CD4-positive, alpha-beta T cell treated with Interleukin-21 for 1 hour (primary cell): ENCODE results near the gene ZFAND6.
"Not testable (repeated sequence)": the region's sequence is repeated elsewhere in the genome, so short reads cannot be mapped to it uniquely, and the experiment has no call there.

ENCODE experiments used
- DNase-seq: peaks from one replicate; pipeline ENCODE4 v3.0.0-alpha.2; 2020

ZFAND6 gene

DNA sequence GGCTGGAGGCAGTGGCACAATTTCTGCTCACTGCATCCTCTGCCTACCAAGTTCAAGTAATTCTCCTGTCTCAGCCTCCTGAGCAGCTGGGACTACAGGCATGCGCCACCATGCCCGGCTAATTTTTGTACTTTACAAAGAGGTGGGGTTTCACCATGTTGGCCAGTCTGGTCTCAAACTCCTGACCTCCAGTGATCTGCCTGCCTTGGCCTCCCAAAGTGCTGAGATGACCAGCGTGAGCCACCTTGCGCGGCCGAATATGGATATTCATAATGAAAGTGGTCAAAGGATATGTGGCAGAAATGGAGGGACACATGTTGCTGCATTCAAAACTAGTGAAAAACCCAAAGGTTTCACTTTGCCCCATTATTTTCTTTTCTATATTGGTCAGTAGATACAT is 40.2 kb downstream of the ZFAND6 start:
- DNase-seq, result not testable (repeated sequence)

DNA sequence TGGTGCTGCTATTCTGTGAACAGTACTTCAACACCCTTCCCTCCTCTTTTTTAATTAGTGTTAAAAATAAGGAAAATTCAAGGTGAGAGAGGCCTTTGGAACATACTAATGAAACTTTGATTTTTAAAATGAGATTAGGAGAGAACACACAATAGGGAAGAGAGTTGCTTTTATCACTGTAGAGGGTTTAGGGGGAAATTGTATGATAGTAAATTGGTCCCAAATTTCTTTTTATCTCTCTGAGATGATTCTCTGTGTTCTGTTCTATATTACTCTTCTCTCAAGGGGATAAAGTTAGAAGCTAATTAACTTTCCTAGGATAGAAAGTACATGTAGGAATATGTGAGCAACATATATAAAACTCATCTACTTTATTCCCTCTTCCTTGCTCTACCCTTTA is 40.8 kb downstream of the ZFAND6 start:
- no peak for DNase-seq

DNA sequence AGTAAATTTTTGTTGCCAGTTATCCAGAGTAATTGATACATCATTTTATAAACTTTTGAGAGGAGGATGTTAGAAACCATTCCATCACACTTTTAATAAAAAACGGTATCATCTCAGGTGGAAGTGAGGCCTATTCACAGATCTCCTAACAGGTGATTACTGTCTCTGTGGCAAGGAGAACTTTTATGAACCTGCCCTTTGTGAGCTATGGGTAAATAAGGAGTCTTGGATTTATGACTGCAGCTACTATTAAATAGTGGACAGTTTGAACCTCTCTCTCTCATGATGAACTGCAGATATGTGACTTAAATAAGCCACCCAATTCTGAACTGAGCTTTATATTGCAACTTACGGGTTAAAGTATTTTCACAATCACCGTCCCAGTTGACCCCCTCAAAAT is 45.7 kb downstream of the ZFAND6 start:
- DNase-seq, result no peak

DNA sequence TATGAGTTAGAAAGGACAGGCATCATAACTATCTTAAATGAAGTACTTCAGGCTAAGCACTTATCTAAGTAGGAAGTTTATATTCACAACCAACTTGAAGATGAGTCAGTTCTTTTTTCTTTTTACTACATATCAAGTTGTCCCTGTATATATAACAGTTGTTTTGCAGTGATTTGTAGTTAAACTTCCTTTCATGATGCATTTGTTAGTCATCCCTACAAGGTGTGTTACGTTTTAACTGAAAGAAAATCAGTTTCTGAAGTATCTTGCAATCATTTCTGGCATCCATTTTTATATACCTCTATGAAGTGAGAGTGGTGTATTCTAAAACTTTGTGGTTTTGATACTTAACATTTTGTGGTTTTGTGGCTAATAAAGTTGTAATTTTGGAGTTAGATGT is 46.1 kb downstream of the ZFAND6 start:
- DNase-seq, result no peak

DNA sequence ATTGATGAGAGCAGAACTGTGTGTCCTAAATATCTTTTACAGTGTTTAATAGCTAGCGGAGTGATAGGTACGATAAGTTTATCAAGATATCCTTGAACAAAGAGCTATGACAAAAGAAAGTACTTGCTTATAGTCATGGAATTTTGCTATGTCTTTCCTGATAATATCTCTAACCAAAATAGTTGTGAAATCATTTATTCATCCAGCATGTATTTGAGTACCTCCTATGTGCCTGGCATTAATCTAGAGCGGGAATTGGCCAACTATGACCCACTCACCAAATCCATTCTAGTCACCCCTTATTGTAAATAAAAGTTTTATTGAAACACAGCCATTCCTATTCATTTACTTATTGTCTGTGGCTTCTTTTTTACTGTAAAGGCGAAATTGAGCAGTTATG is 46.6 kb downstream of the ZFAND6 start:
- no peak for DNase-seq

DNA sequence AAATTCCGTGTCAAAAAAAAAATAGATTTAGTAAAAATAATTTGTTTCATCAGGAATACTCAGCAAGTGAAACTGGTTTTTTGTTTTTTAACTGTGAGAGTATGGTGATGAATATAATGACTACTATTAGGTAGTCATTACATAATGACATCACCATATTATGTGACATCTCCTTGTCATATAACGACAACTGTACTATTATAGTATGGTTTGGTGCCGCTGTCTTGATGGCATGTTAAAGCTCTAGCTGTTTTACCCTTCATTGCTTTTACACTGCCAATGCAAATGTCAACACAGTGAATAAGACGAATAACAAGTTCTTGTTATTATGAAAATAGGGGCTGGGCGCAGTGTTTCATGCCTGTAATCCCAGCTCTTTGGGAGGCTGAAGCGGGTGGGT is 47.7 kb downstream of the ZFAND6 start:
- no peak for DNase-seq

DNA sequence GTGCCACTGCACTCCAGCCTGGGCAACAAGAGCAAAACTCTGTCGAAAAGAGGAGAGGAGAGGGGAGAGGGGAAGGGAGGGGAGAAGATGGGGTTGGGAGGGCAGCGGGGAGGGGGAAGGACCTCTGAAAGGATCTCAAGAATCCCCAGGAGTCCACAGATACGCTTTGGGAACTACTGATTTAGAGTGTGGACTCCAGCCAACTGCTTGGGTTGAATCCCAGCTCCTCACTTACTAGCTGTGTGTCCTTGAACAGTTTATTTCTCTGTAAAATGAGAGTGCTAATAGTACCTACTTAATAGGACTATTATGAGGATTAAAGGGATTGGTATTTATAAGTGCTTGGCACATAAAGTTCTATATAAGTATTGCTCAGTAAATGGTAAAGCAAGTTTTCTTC is 48.3 kb downstream of the ZFAND6 start:
- no peak for DNase-seq

DNA sequence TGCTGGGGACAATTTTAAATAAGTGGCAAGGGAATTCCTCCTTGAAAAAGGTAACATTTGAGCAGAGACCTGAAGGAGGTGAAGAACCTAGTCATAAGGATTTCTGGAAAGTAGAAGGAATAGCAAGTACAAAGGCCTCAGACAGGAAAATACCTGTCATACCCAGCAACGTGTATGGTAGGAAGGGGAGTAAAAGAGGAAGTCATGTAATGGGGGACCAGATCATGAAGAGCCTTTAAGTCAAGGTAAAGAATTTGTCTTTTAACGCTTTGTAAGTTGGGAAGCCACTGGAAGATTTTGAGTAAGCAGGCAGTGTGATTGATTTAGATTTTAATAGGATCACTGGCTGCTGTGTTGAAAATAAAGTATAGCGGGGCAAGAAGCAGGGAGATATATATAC is 49.9 kb downstream of the ZFAND6 start:
- DNase-seq, result no peak

DNA sequence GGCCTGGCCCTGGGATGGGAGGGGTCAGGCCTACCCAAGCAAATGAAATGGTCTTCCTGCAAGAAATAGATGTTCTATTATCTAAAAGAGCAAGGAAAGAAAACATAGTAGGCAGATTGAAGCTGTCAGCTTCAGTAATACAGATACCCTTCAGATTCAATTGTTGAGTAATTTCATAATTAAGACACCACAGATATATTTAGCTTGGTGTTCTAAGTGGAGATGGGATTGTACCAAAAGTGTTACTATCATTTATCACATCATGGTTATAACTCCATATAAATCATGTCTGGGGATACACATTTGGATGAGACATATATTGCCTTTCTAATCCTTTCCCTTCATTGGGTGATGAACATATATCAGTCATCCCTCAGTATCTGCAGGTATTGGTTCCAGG is 51.4 kb downstream of the ZFAND6 start:
- DNase-seq, result no peak

DNA sequence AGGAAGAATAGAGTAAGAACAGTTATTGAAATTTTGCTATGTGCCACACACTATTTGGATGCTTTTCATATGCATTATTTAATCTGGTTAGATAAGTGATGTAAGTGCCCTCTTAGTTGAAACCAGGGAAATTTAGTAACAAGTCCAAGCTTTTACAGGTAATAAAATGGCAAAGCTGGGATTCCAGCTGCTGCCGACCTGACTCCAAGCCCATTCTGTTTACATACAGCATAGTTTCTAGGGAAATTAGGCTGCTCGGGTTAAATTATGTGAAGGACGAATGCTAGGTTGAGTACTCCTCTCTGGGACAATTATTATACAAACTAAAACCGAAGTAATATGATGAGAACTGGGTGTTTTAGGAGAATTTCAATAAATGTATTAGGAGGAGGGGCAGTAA is 54.6 kb downstream of the ZFAND6 start:
- DNase-seq, result no peak

DNA sequence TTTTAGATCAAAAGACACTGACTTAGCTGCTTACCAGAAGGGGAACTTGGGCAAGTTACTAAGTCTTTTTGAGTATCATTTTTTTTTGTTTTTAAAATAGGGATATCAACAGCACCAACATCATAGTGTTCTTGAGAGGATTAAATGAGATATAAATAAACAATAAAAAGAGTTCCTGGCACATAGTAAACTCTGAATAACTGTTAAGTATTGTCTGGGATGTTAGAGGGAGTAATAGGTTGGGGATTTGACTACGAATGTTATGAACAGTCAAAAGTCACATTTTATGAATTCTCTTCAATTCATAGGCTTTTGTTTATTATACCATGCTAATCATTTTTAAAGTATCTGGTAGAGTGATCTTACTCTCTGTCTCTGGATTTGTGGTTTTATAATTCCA is 55.5 kb downstream of the ZFAND6 start:
- DNase-seq, result no peak

DNA sequence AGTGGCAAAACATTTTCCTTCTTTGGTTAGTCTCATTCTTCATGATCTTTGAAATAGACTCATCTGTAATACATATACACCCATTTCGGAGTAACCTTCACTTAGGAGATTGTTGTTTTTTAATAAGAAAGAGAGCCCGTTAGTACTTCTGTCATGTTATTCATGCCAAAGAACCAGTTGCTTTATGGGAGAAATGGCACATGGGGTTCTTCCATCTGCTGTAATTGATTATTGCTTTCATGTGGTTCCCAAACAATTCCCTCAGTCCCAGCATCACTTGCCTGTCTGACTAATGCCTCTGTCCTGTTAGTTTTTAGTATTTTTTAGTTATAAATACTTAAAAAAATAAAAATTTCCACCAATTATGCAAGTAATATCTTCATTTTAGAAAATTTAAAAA is 59.5 kb downstream of the ZFAND6 start:
- DNase-seq, result no peak

DNA sequence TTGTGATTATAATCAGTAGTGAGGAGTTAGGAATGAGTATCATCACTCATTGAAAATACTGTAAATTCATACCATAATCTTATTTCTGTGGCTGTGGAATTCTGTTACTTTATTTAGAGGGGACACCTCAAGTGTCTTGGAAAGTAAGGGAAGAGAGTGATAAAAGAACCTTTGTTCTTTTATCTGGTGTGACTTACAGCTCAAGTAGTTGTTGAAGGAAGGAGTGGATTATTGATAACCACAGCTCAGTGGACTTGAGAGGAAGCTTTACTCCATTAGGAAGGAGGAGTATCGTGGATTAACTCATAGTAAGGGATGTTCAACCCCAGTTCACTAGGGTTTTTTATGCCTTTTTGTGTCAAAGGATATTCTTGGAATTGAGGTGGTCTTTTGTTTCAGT is 61.2 kb downstream of the ZFAND6 start:
- no peak for DNase-seq

DNA sequence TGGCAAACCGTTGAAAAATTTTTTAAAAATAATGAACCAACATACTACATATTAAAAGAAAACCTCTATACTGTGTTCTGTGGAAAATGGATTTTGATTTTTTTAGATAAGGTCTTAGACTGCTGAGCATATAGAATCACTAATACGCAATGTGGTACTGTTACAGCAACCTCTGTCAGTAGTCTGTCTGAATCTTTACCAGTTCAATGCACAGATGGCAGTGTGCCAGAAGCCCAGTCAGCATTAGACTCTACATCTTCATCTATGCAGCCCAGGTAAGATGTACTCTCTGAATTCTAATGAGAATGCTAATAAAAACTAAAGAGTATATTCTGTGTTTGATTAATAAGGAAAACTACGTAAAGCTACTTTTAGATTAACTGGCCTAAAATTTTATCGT is 62.1 kb downstream of the ZFAND6 start:
- DNase-seq, result no peak

DNA sequence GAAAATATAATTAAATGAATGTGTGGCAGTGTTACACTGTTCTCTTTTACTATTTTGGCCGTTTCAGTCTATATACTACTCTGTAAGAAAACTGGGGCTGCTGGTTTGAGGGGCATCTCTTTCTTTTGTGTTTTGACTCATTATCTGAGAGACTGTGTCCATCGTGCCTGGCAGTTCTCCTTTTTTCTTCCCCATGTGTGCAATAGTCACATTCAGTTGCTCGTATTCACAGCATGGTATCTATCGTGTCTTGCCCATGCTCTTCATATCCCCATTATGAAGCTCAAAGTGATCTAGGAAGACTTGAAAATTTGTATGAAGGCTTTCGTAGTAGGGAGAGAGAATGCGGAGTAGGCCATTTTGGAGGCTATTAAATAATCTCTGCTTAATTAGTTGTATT is 63.6 kb downstream of the ZFAND6 start:
- DNase-seq, result no peak

DNA sequence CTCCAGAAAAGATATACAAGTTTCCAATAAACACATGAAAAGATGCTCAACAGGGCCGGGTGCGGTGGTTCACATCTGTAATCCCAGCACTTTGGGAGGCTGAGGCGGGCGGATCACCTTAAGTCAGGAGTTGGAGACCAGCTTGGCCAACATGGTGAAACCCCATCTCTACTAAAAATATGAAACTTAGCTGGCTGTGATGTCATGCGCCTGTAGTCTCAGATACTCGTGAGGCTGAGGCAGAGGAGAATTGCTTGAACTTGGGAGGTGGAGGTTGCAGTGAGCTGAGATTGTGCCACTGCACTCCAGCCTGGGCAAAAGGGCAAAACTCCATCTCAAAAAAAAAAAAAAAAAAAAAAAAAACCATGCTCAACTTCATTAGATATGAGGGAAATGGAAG is 67.8 kb downstream of the ZFAND6 start:
- DNase-seq, result not testable (repeated sequence)

DNA sequence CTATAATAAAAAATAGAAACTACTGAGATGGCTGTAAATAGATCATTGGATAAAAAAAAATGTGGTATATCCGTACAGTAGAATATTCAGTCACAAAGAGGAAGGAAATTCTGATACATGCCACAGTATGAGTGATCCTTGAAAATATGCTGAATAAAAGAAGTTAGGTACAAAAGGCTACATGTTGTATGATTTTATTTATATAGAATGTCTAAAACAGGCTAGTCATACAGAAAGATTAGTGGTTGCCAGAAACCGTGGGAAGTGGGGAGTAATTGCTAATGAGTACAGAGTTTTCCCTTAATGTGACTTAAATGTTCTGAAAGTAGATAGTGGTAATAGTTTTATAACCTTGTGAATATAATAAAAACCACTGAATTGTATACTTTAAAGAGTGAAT is 68.4 kb downstream of the ZFAND6 start:
- no peak for DNase-seq

DNA sequence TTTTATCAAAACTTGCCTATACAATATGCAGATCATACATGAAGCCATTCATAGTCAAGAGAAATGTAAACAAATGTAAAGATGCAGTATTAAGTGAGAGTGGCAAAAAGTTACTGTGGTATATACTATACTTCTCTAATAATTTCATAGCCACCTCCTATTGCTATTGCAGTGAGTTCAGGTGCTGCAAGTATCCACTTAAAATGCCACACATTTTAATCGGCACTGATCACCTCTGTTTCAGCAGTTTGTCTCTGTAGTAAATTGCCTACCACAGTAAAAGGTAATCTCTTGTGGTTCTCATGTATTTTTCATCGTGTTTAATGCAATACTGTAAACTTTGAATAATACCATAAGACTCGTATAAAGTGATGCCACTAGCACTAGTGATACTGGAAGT is 72.9 kb downstream of the ZFAND6 start:
- no peak for DNase-seq

DNA sequence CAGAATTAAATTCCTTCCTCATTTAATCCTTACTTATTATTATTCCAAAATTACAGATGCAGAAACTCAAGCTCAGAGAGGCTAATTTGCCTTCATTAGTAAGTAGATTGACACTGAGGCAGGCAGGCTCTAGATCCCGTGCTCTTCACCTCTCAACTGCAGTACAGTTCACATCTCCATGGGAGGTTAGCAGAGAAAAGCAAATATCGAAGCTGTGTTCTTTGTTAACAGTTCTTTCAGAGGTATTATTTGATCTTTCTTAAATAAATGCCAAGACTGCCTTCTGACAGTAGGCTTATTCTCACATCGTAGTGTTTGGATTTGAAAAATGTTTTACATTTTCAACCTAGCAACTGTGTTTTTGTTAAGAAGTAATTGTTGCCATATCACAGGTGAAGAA is 77.4 kb downstream of the ZFAND6 start:
- DNase-seq, result no peak

DNA sequence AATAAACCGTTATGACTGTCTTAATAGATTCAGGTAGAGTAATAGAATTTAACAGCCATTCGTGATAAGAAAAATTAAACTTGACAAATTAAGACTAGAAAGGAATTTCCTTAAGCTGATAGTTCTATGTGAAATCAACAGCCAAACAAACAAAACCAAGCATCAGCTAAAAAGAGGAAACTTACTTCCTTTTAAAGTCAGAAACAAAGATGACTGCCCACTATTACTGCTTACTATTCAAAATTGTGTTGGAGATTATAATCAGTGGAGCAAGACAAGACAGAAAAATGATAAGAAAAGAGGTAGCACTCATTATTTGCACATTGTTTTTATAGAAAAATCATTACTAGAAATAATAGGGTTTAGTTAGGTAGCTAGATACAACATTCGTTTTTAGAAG is 79.5 kb downstream of the ZFAND6 start:
- no peak for DNase-seq

DNA sequence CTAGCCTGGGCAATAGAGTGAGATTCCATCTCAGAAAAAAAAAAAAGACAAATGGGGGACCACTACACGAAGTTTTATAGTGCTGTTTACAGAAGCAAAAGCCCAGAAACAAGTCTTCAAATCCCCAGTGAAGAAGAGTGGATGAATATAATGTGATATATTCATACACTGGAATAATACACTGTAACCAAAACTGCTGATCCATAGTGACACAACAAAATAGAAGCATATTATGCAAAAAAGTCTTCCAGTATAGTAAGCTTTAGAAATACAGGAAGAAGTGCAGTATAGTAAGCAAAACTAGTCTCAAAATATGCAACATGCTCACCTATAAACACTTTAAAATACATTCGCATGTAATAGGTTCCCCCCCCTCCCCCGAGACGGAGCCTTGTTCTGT is 81.4 kb downstream of the ZFAND6 start:
- DNase-seq, result no peak

DNA sequence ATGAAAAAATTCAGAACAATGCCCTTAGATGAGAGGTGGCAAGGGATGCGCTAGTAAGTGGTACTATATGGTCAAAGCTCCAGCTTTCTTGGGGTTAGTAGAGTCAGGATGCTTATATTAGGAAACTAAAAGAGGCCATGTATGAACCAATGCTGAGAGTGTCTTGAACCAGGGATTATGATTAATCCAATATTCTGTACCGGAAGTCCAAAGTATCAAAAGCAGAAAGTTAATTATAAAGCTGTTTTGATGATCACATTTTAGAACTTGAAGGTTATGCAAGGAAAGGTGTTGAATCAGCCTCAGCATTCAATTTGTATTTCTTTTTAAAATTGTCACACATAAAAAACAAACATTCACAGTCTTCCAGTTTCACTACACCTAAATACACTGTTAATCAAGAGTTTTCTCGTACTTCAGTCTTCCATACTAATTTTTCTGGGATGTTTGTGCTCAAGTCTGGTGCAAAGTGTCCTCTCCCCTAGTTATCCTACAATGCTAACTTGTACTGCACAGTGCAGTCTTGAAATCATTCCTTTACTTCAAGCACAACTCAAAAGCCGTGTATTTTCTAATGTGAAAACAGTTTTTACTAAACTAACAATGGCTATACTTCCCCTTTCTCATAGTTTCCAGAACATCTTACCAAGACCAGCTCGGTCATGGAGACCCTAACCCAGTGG is 82.6 kb downstream of the ZFAND6 start:
- no peak for DNase-seq

DNA sequence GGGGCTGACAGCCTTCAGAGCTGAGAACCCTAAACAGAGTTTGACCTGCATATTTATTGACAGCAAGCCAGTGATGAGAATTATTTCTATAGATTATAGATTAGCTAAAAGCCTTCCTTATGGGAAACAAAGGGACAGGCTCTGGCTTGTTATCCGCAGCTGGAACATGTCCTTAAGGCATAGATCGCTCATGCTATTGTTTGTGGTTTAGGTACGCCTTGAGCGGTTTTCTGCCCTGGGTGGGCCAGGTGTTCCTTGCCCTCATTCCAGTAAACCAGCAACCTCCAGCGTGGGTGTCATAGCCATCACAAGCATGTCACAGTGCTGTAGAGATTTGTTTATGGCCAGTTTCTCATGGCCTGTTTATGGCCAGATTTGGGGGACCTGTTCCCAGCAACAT is 83.2 kb downstream of the ZFAND6 start:
- no peak for DNase-seq

DNA sequence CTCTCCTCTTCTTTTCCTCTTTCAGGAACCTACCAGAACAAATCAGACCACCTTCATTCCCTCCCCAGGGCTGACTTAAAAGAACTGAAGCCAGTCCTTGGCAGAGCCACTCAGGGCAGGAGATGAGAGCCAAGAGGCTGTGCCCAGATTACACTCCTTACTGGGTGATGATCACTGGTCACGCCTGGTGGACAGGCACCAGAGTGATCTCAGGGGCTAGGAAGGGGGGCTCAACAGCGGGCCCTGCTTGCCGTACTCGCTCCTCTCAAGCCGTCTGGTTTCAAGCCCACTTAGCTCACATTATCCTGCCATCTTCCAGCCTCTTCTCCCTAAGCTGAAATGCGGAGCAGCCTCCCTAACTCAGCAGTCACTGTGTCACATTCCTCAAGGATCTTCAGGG is 91.7 kb downstream of the ZFAND6 start:
- no peak for DNase-seq

DNA sequence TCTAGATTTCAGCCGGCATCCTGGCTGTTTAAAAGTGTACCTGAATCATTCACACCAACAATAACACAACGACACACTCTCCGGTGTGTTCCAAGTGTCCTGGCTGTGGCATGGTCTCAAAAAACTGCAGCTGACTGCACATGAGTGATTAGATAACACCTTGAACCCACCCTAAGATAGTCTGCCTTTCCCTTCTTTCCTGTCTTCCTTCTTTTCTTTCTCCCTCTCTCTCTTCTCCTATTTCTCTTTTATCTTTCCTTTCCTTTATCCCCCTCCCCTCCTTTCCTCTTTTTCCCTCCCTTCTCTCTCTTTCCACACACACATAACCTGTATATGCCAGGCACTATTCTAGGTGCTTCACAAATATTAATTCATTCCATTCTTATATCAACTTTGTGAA is 92.1 kb downstream of the ZFAND6 start:
- DNase-seq, result no peak
